HL-60 (cell line): Measurements from ENCODE around the gene TXNDC17.

Experiments
- DNase-seq, 2 experiments: peaks; one replicate each; pipeline ENCODE4 v3.0.0-alpha.2; 2010 to 2020; ENCODE audit warnings: low read depth in 1 of 2, low spot score in 1 of 2
- H3K27ac ChIP-seq: fragments of 250-450 bp; sonication (Bioruptor Pico); replicated peaks from 2 replicates; pipeline ENCODE4 v1.5.1; 2020; ENCODE audit warnings: mild to moderate bottlenecking, moderate library complexity
- H3K27me3 ChIP-seq: fragments of 250-450 bp; sonication (Bioruptor Pico); 2 replicates; pipeline ENCODE4 v1.5.1; 2021; ENCODE audit warnings: mild to moderate bottlenecking, moderate library complexity; ENCODE audit not compliant: insufficient read depth, poor library complexity, severe bottlenecking
- H3K4me3 ChIP-seq: replicated peaks from 2 replicates; pipeline ENCODE4 v1.5.1; 2011; ENCODE audit warnings: mild to moderate bottlenecking, control low read depth, low read length; ENCODE audit not compliant: insufficient read depth
- CTCF ChIP-seq: IDR thresholded peaks from one replicate; pipeline ENCODE4 v1.5.1; 2011; ENCODE audit warnings: low read length, control low read depth, inconsistent platforms; ENCODE audit not compliant: insufficient read depth
- GABPA ChIP-seq: IDR thresholded peaks from 2 replicates; pipeline ENCODE4 v1.6.1; 2012; ENCODE audit warnings: low read depth
- POLR2AphosphoS5 ChIP-seq: IDR thresholded peaks from 2 replicates; pipeline ENCODE4 v1.6.1; 2012; ENCODE audit warnings: low read depth
- REST ChIP-seq: IDR thresholded peaks from 2 replicates; pipeline ENCODE4 v1.6.1; 2012; ENCODE audit warnings: low read depth; ENCODE audit not compliant: insufficient replicate concordance
- SPI1 ChIP-seq: IDR thresholded peaks from 2 replicates; pipeline ENCODE4 v1.6.1; 2012; ENCODE audit warnings: low read depth, mild to moderate bottlenecking, borderline replicate concordance

TXNDC17 gene

GRCh38 chr17:6630390-6630789 is 10.5 kb upstream of the TXNDC17 start:
- Histone ChIP-seq H3K4me3 (no peak overlapping the region), H3K27ac (no peak overlapping the region), H3K27me3 (no peaks in the 10 kb centered on the region)
- TF ChIP-seq CTCF (no peak), GABPA (no peak), SPI1 (no peak), REST (no peak), POLR2AphosphoS5 (no peak)
- no peak for DNase-seq

- Histone ChIP-seq H3K4me3 (no peak overlapping the region), H3K27ac (no peak overlapping the region), H3K27me3 (no peaks in the 10 kb centered on the region)
- TF ChIP-seq REST (no peak), SPI1 (no peak), GABPA (no peak), POLR2AphosphoS5 (no peak), CTCF (no peak)
- DNase-seq, result no peak
Observed at GRCh38 chr17:6632530-6632929, 8.3 kb upstream of the TXNDC17 start.

- no peak for DNase-seq
- no peaks in the 10 kb centered on the region for H3K27me3 ChIP-seq
- no peak overlapping the region for H3K27ac ChIP-seq
- no peak overlapping the region for H3K4me3 ChIP-seq
- TF ChIP-seq POLR2AphosphoS5 (no peak), REST (no peak), GABPA (no peak), CTCF (no peak), SPI1 (no peak)
Observed at GRCh38 chr17:6633263-6633662, 7.6 kb upstream of the TXNDC17 start.
